GM21390 (cell line): Measurements from ENCODE around the gene KRT34.
"Not testable (repeated sequence)": the region's sequence is repeated elsewhere in the genome, so short reads cannot be mapped to it uniquely, and the experiment has no call there.

Experiments
- ATAC-seq: cut with Tn5 transposase; IDR thresholded peaks from one replicate; pipeline ENCODE4 v1.9.1; 2021; ENCODE audit not compliant: unreplicated experiment

KRT34 gene

DNA sequence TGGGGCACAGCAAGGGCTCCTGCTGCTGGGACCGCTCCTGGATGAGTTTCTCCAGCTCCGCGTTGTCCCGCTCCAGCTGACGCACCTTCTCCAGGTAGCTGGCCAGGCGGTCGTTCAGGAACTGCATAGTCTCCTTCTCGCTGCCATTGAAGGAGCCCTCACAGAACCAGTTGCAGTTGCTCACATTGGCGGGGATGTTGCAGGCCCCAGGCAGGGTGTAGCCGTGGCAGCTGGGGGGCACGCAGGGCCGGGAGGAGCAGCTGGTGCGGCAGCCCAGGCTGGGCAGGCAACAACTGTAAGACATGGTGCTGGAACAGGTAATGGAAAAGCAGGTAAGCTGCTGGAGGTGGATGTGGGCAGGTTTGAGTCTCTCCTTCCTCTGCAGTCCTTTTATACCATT, at the start of gene KRT34:
KRT34 (minus strand) TSS at position 364 of the 400 bp plus-strand sequence; CDS start at position 304, 60 bp downstream.
- ATAC-seq, result not testable (repeated sequence)

DNA sequence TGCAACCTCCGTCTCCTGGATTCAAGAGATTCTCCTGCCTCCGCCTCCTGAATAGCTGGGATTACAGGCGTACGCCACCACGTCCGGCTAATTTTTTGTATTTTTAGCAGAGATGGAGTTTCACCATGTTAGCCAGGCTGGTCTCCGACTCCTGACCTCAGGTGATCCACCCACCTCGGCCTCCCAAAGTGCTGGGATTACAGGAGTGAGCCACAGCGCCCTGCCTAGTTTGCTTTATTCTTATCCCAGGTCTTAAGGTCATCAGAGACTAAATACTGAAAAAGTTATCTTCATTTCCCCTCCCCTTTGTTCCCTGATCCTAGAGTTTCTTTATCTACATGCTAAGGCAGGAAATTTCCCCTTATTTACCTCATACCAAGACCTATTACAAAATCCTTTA, 48.3 kb upstream of the KRT34 start:
- not testable (repeated sequence) for ATAC-seq

DNA sequence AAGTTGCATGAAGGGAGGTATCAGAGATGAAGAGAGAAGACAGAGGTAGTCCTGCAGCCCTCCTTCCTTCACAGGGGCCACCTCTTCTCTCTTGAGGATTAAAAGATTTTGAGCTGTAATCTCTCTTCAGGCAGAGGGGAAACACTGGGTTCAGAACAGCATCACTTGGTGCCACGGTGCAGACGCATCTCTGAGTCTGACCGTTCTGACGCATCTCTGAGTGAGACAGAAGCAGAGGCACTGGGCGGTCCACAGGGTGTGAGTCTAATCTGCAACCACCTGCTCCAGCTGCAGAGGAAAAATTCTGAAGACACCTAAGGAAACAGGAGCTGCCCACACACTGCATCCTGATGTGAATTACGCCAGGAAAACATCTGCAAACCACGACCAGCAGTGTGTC, 47.6 kb upstream of the KRT34 start:
- ATAC-seq, result no peak

DNA sequence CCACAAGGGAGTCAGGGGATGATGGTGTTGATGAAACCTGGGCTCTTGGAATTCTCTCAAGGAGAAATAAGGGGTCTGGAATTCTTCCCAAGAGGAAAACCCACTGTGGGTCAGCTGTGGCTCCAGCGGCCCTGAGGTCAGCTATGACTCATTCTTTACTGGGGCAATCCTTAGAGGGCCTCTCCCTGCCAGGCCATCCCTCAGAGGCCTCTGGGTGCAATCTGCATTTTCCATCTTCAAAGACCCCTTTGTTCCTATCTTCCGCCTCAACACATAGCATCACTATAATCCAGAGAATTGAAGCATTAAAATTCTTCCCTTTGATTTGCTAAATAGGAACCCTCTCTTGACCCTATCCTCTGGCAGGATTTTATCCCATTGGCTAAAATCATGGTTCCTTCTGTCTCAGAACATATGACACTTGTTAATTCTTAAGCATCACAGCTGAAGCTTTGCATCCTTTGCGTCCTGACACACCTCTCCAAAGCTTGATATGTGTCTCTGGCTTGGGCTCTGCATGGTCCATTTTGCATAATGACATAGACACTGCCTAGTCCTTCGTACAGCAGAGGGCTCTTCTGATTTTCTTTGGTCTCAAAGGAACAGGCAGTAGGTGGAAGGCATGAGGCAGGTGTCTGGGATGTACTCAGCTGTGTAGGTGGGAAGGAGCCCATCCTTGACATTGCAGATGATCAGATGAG, 46.6 kb upstream of the KRT34 start:
- no peak for ATAC-seq

DNA sequence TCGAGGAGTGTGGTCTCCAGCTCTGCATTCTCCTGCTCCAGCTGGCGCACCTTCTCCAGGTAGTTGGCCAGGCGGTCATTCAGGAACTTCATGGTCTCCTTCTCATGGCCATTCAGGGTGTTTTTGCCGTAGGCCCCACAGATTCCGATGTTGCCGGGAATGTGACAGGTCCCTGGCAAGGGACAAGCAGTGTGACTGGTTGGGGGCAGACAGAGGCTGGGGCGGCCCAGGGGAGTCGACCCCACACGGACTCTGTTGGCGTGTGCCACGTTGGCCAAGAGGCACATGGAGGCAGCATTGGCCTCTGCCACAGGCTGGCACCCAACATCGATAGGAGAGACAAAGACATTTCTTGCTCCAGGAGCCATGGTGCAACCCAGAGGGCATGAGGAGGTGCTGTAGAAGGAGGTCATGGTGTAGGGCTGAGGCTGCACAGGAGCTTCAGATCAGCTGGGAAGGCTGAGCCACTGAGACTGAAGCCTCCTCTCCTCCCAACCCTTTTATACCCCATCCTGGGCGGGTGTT, 42.1 kb upstream of the KRT34 start, which contains the start of gene KRT37:
KRT37 (minus strand) TSS at position 475 of the 525 bp plus-strand sequence; CDS start at position 413, 62 bp downstream.
- no peak for ATAC-seq

DNA sequence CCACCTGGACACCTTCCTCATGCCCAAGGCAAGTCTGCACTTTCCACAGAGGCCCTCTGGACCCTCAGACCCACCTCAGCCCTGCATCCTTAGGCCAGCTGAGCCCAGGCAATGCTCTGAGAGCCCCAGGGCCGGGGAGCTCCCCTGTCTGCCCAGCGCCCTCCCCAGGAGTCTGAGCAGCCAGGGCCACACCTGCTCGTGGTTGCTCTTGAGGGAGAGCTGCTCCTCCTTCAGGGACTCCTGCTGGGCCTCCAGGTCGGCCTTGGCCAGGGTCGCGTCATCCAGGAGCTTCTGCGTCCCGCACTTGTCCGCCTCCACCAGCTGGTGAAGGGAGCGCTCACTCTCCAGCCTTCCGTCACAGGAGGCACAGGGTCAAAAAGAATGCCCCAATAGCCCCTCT, 40.5 kb upstream of the KRT34 start:
- not testable (repeated sequence) for ATAC-seq

DNA sequence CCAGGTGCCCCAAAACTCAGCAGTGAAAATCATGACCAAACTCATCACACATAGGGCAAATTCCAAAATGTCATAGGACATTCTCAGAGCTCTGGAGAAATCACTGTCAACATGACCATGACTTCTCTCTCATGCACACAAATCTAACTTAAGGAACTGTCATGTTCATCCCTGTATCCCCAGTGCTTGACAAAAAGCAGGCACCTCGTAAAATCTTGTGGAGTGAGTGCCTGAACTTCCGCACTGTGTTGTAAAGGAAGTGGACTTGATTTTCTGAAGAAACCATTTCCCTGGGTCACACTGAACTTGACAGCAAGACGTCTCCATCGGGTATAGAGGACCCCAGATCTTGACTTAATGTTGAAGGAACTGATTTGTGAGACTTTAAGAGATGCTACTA, 39.5 kb upstream of the KRT34 start:
- ATAC-seq, result no peak

DNA sequence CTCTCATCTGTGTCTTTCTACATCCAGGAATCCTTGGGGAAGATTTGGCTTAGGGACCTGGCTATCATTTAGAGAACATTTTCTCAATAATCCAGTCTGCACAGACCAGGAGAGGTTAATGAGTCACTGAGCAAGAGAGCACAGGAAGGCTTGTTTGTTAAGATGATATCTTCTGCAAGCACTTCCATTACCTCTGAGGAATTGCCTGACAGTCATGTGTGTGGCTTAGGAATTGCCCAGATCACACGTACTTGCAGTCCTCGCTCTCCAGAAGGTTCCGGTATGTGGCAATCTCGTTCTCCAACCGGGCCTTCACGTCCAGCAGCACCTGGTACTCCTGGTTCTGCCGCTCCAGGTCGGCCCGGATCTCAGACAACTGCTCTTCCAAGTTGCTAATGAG, 39.0 kb upstream of the KRT34 start:
- ATAC-seq, result no peak

DNA sequence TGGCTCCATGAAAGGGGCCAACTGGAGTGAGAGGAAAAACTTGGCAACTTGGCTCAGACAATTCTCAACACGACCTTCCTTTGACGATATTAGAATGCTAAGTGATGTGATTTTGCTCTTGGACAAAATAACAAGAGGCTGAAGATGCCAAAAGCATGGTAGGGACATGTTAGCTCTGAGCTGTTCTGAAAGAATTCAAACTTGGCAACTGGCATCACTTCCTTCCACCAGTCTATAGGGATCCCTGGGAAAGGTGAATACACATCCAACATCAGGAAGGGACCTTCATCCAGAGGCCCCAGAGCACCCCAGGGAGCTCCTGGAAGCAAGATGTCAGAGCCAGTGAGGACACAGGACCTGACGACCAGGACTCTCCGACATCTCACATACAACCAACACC, 38.0 kb upstream of the KRT34 start:
- ATAC-seq, result no peak

DNA sequence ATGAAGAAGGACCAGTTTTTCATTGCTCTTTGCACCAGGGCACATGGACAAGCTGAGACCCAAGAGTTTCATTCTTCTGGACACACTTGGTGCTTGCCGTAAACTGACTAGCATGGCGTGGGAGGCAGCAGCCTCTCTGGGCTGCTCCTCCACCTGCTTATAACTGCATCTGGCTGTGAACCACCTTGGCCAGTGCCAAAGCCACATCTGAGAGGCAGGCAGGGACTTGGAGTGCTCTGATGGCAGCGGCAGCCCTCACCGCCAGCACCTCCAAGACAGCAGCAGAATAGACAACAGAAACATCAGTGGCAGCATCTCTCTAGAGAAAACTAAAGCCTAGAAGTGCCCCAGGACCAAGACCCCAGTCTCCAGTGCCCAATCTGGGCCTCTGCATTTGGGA, 37.6 kb upstream of the KRT34 start:
- no peak for ATAC-seq

DNA sequence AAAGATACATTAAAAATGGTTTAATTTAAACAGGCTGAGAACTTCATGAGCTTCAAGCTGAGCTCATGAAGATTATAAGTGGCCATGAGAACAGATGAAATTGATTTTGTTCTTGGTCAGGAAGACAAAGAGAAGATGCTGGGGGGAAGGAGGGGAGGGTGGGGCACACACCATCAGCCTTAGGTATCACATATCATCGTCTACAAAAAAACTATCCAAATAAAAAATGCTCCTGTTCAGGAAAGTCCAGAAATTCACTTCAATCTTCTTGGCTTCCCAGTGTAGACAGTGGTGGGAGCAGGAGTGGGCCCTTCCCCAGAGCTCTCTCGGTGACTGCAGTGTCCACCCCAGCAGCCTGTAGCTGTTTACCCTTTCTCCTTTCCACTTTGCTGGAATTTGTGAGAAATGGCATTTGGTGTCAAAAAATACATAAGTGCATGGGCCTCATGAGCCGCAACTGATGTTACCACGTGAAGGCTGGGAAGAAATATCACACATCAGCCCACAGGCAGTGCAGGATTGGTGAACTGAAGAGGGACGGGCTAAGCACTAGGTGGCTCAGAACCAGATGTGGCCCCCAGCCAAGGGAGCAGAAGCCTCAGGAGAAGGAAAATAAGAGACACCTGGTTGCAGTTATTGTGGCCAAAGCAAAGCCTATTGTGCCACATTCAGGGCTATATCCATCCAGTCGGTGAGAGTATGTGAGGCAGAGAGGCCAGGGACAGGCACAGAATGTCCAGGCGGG, 36.2 kb upstream of the KRT34 start:
- ATAC-seq, result no peak

DNA sequence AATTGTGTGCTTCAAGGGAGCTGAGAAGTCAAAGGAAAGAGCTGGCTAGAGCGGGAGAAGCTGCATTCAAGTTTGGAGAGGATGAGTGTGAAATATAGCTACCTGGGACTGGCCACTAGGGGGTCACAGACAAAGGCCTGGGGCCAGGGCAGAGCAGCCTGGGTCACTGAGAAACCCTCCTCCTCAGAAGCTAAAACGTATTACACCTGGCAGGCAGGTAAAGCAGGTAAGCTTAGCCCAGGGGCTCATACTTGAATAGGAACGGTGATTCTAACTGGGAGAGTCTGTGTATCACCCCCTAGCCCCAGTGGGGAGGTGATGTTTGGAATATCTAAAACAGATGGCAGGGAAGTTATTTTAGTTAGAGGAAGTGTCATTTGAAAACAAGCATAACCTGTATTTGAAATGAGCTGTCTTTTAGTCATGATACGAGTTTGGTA, 35.5 kb upstream of the KRT34 start:
- ATAC-seq, result no peak

DNA sequence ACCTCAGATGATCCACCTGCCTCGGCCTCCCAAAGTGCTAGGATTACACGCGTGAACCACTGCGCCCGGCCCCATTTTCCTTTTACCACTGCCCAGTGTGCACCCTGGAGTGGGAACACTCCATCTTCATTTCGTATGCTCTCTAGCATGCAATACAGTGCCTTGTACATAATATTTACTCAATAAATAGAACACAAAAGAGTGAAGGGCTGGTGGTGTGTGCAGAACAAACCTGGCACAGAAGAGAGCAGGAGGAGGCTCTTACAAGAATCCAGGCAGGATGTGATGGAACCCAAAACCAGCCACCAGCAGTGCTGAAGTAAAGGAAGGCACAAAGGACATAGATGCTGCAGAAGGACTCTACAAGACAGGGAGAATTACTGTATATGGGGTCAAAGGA, 35.0 kb upstream of the KRT34 start:
- no peak for ATAC-seq

DNA sequence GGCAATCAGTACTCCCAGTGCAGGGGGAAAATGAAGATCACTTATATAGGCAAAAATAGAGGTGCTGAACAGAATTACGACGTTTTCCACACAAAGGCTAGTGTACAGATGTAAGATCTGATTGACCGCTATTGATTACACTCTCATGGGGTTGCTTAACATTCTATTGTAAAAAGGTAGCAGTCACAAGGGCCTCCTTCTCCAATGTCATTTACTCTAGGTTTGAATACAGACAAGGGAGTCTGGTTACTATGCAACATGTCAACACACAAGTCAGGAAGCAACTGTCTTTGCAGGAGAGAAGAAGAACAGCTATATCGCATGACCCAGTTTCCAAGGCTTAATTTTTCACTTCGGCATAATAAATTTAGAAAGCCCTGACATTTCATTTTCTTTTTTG, 34.4 kb upstream of the KRT34 start:
- ATAC-seq, result no peak

DNA sequence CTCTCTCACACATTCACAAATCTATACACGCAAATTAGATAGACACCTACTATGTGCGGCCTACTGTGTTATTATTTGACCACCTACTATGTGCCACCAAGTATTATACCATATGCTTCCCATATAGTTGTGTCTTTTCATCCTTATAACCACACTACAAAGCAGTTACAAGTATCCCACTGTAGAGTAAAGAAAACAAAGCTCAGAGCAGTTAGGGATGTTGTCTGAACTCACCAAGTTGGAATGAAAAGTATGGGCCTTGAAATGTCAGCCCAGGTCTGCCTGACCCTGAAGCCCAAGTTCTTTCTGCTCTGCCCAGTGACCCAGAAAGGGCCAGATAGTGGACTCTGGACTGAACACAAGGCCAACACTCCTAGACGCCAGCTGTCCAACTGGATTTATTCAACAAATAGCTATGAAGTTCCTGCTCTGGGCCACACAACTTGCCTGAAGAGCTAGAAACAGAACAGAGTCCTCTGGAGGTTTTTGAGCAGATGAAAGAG, 33.8 kb upstream of the KRT34 start:
- ATAC-seq, result no peak

DNA sequence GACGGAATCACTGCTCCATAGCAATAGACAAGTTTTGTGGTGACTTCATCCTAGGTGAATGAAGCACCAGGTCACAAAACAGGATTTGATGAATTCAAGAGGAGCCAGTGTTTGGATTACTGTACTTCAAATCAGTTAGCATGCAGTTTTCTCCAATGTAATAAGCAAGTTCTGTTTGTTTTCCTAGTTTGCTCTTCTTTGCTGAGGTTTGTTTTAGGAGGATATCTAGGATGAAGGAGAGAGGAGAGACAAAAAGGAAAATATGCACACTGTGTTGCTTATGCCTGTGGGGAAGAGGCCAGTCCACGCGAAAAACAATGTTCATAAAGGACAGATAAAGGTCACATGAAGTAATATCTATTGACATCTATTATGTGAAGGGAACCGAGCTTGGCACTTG, 33.3 kb upstream of the KRT34 start:
- no peak for ATAC-seq

DNA sequence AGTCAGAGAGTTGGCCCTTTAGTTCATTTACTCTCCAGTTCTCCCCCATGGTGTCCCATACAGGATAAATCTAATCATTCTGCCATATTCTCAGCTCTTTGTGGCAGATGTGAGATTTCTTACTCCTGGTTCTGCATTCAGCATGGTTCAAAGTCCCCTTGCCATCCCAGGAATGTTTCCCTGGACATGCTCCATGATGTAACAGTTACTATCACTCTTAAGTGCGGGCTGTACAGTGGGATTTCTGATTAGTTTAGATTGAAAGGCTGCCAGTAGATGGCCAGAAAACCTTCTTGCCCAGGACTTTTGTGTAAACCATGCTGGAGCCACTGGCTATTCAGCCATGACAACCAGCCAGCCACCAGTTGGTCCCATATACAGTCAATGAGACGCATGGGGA, 31.9 kb upstream of the KRT34 start:
- ATAC-seq, result no peak

DNA sequence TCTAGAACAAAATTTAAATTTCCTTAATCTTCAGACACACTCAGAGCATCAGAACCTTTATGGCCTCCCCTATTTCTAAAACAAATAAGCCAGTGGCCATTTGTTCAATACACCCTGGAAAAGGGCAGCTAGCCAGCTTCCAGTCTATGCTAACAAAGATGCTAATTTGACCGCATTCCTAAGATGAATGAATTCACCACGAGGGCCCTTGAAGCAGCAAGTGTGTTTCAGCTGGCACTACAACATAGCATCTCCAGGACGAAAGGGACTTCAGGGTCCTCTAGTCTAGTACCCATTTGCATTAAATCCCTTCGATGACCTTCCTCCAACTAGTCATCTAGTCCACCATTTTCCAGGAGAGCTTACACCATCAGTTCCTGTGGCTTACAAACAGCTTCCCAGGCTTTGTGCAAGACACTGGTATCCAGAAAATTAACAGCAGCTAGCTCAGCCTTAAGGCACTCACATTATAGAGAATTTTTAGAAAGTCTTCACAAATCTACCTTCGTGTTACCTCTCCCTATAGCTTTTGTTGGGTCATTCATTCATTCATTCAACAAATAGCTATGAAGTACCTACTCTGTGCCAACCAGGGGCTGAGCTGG, 31.3 kb upstream of the KRT34 start:
- ATAC-seq, result no peak

GRCh38 chr17:41411072-41411840, 29.1 kb upstream of the KRT34 start:
- ATAC-seq, result no peak

GRCh38 chr17:41407226-41407625, 25.1 kb upstream of the KRT34 start:
- ATAC-seq, result no peak

DNA sequence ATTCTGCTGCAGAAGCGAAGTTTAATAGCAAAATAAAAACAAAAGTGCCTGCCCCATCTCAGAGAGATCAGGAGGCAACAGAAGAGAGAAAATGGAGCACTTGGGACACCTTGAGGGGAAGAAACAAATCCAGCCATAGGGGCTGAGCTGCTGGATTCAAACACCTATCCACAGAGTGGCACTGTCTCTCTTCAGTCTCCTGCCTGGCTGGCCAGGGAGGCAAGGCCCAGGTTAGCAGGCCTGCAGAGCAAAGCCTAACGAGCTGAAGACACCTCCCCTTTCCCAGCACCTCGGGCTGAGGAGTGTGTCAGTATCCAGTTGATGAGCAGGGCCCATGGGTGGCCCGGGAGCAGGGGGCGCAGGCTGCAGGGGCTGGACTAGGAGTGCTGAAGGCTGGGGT, 24.1 kb upstream of the KRT34 start:
- ATAC-seq, result no peak
